Adrenal gland (tissue), 12 donors: ENCODE data around the gene PXDN. TPM values are rescaled to one million over a fixed set of nuclear protein-coding genes. Genes with fewer than 3 reads are reported as not detected.

Experiments used
- DNase-seq, 7 donors: peaks; one replicate each; pipeline ENCODE4 v3.0.0-alpha.2; 2019 to 2020
- H3K27ac ChIP-seq, 5 donors: fragments of 200-600 bp; sonication (generic) in 4 of 5; 1 replicate in 3 of 5; 2 replicates in 2 of 5; pipeline versions ENCODE4 v1.5.1 to v1.8.0; 2016 to 2020; ENCODE audit warnings: mild to moderate bottlenecking in 1 of 5
- H3K27me3 ChIP-seq: fragments of 200-600 bp; 2 replicates; pipeline ENCODE4 v1.8.0; 2021
- H3K36me3 ChIP-seq, 2 donors: fragments of 200-600 bp; replicated peaks in 1 of 2; 1 replicate in 1 of 2; 2 replicates in 1 of 2; pipeline versions ENCODE4 v1.5.1 to v1.8.0; 2018 to 2022
- H3K4me1 ChIP-seq, 2 donors: fragments of 200-600 bp; replicated peaks in 1 of 2; 1 replicate in 1 of 2; 2 replicates in 1 of 2; pipeline versions ENCODE4 v1.5.1 to v1.8.0; 2018 to 2021
- H3K4me3 ChIP-seq, 4 donors: fragments of 200-600 bp; sonication (generic) in 3 of 4; one replicate each; pipeline ENCODE4 v1.5.1; 2016 to 2018
- H3K9me3 ChIP-seq, 3 donors: fragments of 200-600 bp; sonication (generic) in 1 of 3; replicated peaks in 1 of 3; 1 replicate in 2 of 3; 2 replicates in 1 of 3; pipeline versions ENCODE4 v1.5.1 to v1.8.0; 2016 to 2021
- CTCF ChIP-seq, 6 experiments: fragments of 450-650 bp in 4 of 6; fragments of 200-600 bp in 2 of 6; sonication (generic) in 1 of 6; IDR thresholded peaks; 1 replicate in 5 of 6; 2 replicates in 1 of 6; pipeline versions ENCODE4 v1.5.1 to v1.8.0; 2016 to 2021; ENCODE audit warnings: antibody characterized with exemption in 6 of 6, mild to moderate bottlenecking in 2 of 6, moderate library complexity in 1 of 6
- POLR2A ChIP-seq, 2 donors: fragments of 450-650 bp; IDR thresholded peaks; one replicate each; pipeline ENCODE4 v1.6.1; 2017; ENCODE audit warnings: antibody characterized with exemption in 2 of 2, mild to moderate bottlenecking in 2 of 2, moderate library complexity in 1 of 2
- WGBS, 4 donors: extraction: QIAGEN DNeasy Blood & Tissue Kit in 2 of 4; methylation state at CpG; one replicate each; pipeline versions ENCODE4 v1.1.5 to v1.1.7; 2013 to 2017; 5-methylcytosine and 5-hydroxymethylcytosine counted together
- intact Hi-C, 2 donors: fragments of 100-400 bp; cut with DNase I; formaldehyde crosslinking; loops; one replicate each; pipeline versions ENCODE4 v1.14.1 to v1.15.0; 2022 to 2023
- polyA plus RNA-seq, 3 donors: library from polyadenylated mRNA; stranded (reverse); fragments of 200-250 nt in 2 of 3; fragments of 350-450 nt in 1 of 3; fragmentation: Illumina TruSeq in 1 of 3; extraction: RNeasy Lipid Tissue Mini Kit (QIAGEN cat#74804) in 1 of 3; gene quantifications; one replicate each; pipeline ENCODE4 v1.2.3, GENCODE V29; 2013 to 2014
- total RNA-seq, 9 donors: library from RNA; depleted of rRNA in 4 of 9; stranded (reverse); fragments of >200 nt in 4 of 9; fragments of 120-200 nt in 1 of 9; fragmentation: NEBNext Ultra II Directional in 1 of 9; extraction: Animal tissue kit (Norgen Biotek cat#: 25700) in 1 of 9; gene quantifications; one replicate each; pipeline versions ENCODE4 v1.1.0 to v1.2.4, GENCODE V29; 2013 to 2023
- donor health status: healthy with polysubstance abuse.
- donor health status: Bipolar disorder and iron deficiency.
- donor health status: DM: yes; HTN: yes; CAD: no.
- donor health status: DM: no; HTN: no; CAD: no.
- donor health status: DM: no; HTN: no; CAD: no.
- donor health status: DM: yes; HTN: yes; CAD: no.

PXDN gene
- total and polyA plus RNA-seq, 12 donors = 8.5 to 39.5 (median 22.1) TPM

- 60 to 70% (median 66%) methylated on average over 5 to 15 of the region's 15 CpGs for WGBS, 4 donors
- Histone ChIP-seq H3K9me3 (no peaks in the 10 kb centered on the region), H3K27me3 (no peaks in the 10 kb centered on the region), H3K27ac (peak overlapping the region in 1 of 5 donors; percentile 8), H3K4me3 (no peak overlapping the region), H3K36me3 (no peaks in the 10 kb centered on the region), H3K4me1 (peaks cover 0 to 9% of the 10 kb centered on the region in 2 donors)
- intact Hi-C loops = loop anchor here in 1 of 2 donors (10.0 kb wide), 1 partner anchor 151 kb away; the partner anchor contains the start of gene PXDN
- no peak for TF ChIP-seq POLR2A (IDR thresholded peaks at IDR 0.05)
- no peak for TF ChIP-seq CTCF (IDR thresholded peaks at IDR 0.05)
- peak in 1 of 7 donors; percentile 77 for DNase-seq
Observed at GRCh38 chr2:1593371-1594122, 150.8 kb downstream of the PXDN start.

GRCh38 chr2:1591978-1592907, 152.1 kb downstream of the PXDN start:
- H3K27me3 ChIP-seq = no peaks in the 10 kb centered on the region
- H3K4me3 ChIP-seq = no peak overlapping the region
- peaks cover 0 to 9% of the 10 kb centered on the region in 2 donors for H3K4me1 ChIP-seq
- no peaks in the 10 kb centered on the region for H3K36me3 ChIP-seq
- TF ChIP-seq POLR2A (IDR thresholded peaks at IDR 0.05) (no peak), CTCF (IDR thresholded peaks at IDR 0.05) (peak in 4 of 6 experiments; percentile 30 to 61 (median 42))
- 27 to 47% (median 30%) methylated on average over 12 to 28 of the region's 28 CpGs for WGBS, 4 donors
- intact Hi-C loops = loop anchor here in 1 of 2 donors (10.0 kb wide), 1 partner anchor 153 kb away; the partner anchor contains the start of gene PXDN
- H3K9me3 ChIP-seq = no peaks in the 10 kb centered on the region
- DNase-seq = peak in 6 of 7 donors; percentile 32 to 67 (median 42)
- H3K27ac ChIP-seq = peak overlapping the region in 1 of 5 donors; percentile 69

GRCh38 chr2:1591461-1591770, 152.9 kb downstream of the PXDN start:
- TF ChIP-seq CTCF (IDR thresholded peaks at IDR 0.05) = no peak
- TF ChIP-seq POLR2A (IDR thresholded peaks at IDR 0.05) = no peak
- H3K9me3 ChIP-seq = no peaks in the 10 kb centered on the region
- no peaks in the 10 kb centered on the region for H3K27me3 ChIP-seq
- H3K36me3 ChIP-seq = no peaks in the 10 kb centered on the region
- H3K27ac ChIP-seq = peak overlapping the region in 1 of 5 donors; percentile 69
- intact Hi-C loops = loop anchor here in 1 of 2 donors (10.0 kb wide), 1 partner anchor 153 kb away; the partner anchor contains the start of gene PXDN
- no peak overlapping the region for H3K4me3 ChIP-seq
- WGBS, 4 donors = 51 to 59% (median 55%) methylated on average over 2 to 16 of the region's 16 CpGs
- peaks cover 0 to 9% of the 10 kb centered on the region in 2 donors for H3K4me1 ChIP-seq
- DNase-seq = no peak
